ENCODE measurements around the gene ZNF624.

DNA sequence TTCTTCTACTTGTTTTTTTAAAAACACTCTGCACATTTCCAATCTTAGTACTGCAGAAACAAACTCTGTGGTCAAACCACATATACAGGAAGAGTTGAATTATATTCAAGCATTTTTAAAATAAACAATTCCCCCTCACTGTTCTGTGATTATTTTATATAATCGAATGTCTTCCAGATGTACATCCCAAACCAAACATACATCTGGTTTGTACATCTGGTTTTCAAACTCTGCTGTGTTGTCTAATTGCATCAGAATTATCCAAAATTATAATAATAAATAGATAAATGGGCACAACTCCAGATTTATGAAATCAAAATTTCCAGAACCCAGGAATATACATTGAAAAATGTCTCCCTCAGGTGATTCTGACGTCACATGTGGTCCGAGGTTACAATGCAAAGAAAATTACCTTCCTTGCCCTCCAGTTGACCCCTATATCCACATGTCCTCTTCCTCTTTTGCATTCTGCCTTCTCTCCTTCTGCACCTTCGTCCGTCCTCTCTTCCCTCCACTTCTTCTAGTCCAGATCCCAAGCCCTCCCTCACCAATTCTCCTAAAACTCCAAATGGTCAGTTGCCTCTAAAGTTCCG is 23.1 kb upstream of the ZNF624 start:
- TF ChIP-seq, protein P1, sequence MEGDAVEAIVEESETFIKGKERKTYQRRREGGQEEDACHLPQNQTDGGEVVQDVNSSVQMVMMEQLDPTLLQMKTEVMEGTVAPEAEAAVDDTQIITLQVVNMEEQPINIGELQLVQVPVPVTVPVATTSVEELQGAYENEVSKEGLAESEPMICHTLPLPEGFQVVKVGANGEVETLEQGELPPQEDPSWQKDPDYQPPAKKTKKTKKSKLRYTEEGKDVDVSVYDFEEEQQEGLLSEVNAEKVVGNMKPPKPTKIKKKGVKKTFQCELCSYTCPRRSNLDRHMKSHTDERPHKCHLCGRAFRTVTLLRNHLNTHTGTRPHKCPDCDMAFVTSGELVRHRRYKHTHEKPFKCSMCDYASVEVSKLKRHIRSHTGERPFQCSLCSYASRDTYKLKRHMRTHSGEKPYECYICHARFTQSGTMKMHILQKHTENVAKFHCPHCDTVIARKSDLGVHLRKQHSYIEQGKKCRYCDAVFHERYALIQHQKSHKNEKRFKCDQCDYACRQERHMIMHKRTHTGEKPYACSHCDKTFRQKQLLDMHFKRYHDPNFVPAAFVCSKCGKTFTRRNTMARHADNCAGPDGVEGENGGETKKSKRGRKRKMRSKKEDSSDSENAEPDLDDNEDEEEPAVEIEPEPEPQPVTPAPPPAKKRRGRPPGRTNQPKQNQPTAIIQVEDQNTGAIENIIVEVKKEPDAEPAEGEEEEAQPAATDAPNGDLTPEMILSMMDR (IDR thresholded peaks at IDR 0.05), result no peak
- TF ChIP-seq POLR2AphosphoS5 (IDR thresholded peaks at IDR 0.05; ENCODE audit: insufficient read depth in 1 of 2, low read depth in 1 of 2), result no peak

Measured in vagina (tissue), 2 donors.